Right renal pelvis (tissue), 4 donors: ENCODE results near the gene IL24. TPM values are rescaled to one million over a fixed set of nuclear protein-coding genes. Genes with fewer than 3 reads are reported as not detected.
A peak's percentile ranks its signal among the peaks of the same experiment; 100 is the strongest.
"Not testable (repeated sequence)": the region's sequence is repeated elsewhere in the genome, so short reads cannot be mapped to it uniquely, and the experiment has no call there.

Source experiments
- DNase-seq, 4 donors: peaks; one replicate each; pipeline ENCODE4 v3.0.0-alpha.2; 2013; ENCODE audit warnings: low read depth in 4 of 4, low spot score in 3 of 4, missing footprints in 1 of 4
- polyA plus RNA-seq, 4 donors: library from polyadenylated mRNA; unstranded; fragments of 120-200 nt; gene quantifications; one replicate each; pipeline ENCODE4 v1.2.1, GENCODE V29; 2013; ENCODE audit not compliant: insufficient read length in 4 of 4

Gene IL24, protein sequence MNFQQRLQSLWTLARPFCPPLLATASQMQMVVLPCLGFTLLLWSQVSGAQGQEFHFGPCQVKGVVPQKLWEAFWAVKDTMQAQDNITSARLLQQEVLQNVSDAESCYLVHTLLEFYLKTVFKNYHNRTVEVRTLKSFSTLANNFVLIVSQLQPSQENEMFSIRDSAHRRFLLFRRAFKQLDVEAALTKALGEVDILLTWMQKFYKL
- polyA plus RNA-seq = under 1 TPM; 0.25 to 0.42 (median 0.38) TPM

DNA sequence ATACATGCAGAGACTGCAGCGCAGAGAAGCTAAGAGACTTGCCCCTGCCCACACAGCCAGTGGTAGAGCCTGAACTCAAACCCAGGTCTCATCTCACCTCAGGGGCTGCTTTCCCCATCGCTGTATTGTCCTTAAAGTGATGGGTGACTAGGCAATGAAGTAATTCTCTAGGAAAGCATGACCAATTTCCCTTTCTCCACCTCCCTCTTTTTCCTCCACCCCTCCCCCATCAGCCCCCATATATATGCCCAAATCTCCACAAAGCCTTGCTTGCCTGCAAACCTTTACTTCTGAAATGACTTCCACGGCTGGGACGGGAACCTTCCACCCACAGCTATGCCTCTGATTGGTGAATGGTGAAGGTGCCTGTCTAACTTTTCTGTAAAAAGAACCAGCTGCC lies at the start of gene IL24:
Gene IL24 (plus strand): TSS at position 269 of the 400 bp plus-strand sequence. CDS start 390 bp downstream, outside the sequence.
- DNase-seq = no peak

DNA sequence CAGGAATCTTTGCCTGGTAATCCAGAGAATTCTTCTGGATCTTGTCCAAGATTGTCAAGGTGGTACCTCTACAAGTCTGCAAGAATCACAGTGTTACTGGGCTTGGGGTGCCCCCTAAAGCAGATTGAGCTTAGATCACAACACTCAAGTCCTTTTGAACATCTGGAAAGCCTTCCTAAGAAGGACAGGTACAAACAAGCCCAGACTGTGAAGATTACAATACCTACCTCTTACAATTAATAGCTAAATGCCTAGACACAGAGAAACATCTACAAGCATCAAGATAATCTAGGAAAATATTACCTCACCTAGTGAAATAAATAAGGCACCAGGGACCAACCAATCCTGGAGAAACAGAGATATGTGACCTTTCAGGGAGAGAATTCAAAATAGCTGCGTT lies 49.3 kb upstream of the IL24 start:
- DNase-seq = no peak

DNA sequence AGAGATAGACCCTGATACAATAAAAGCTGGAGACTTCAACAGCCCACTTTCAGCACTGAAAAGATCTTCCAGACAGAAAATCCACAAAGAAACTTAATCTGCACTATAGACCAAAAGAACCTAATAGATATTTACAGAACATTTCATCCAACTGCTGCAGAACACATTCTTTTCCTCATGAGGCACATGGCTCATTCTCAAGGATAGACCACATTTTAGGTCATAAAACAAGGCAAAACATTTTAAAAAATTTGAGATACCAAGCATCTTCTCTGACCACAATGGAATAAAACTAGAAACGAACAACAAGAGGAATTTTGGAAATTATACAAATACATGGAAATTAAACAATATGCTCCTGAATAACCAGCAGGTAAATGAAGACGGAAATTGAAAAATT lies 46.8 kb upstream of the IL24 start:
- DNase-seq = no peak

DNA sequence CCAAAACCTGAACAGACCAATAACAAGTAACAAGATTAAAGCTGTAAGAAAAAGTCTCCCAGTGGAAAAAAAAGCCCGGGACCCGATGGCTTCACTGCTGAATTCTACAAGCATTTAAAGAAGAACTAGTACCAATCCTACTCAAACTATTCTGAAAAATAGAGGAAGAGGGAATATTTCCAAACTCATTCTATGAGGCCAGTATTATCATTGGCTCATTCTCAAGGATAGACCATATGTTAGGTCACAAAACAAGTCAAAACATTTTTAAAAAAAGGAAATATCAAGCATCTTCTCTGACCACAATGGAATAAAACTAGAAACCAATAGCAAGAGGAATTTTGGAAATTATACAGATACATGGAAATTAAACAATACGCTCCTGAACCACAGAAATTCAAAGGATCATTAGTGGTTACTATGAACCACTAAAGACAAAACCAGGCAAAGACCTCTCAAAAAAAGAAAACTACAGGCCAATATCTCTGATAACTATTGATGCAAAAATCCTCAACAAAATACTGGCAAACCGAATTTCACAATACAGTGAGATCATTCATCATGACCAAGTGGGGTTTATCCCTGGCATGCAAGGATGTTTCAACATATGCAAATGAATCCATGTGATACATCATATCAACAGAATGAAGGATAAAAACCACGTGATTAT lies 45.8 kb upstream of the IL24 start:
- no peak for DNase-seq

DNA sequence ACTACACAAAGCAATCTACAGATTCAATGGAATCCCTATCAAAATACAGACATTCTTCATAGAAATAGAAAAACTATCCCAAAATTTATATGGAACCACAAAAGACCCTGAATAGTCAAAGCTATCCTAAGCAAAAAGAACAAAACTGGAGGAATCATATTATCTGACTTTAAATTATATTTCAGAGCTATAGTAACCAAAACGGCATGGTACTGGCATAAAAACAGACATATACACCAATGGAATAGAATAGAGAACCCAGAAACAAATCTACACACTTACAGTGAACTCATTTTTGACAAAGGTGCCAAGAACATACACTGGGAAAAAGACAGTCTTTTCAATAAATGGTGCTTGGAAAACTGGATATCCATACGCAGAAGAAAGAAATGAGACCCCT lies 44.6 kb upstream of the IL24 start:
- DNase-seq = not testable (repeated sequence)

DNA sequence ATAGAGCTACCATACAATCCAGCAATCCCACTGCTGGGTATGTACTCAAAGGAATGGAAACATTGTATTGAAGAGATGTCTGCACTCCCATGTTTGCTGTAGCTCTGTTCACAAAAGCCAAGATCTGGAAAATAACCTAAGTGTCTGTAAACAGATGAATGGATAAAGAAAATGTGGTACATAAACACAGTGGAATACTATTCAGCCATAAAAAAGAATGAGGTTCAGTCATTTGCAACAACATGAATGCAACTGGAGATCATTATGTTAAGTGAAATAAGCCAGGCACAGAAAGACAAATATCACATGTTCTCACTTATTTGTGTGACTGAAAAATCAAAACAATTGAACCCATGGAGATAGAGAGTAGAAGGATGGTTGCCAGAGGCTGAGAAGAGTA lies 43.5 kb upstream of the IL24 start:
- not testable (repeated sequence) for DNase-seq

DNA sequence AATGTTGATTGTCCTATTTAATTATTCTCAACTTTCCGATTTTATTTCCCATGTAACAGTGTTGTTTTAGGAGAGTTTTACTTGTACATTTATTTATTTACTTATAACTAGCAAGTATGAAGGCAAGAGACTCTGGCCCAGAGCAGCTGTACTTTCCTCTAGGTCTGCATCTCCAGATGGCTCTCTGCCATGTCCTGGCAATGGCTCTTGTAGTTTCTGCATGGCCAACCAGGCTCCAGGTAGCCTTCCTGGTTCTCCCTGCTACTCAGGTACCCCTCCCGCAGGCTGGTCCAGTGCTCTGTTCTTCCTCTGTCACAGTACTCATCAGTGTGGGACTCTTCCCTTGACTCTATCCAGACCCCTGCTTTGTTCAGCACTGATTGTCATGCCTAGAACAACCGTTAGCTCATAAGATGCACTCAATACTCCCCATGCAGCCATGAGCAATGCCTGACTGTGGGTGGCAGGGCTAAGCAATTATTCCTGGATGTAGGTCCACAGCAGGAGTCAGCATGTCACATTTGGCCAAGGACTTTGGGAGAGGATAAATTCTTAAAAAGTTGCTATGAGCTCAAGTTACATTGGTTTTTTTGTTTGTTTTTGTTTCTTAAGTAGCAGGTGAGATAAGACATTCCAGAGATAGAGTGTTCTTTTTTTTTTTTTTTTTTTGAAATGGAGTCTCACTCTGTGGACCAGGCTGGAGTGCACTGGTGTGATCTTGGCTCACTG lies 42.7 kb upstream of the IL24 start:
- DNase-seq = no peak

DNA sequence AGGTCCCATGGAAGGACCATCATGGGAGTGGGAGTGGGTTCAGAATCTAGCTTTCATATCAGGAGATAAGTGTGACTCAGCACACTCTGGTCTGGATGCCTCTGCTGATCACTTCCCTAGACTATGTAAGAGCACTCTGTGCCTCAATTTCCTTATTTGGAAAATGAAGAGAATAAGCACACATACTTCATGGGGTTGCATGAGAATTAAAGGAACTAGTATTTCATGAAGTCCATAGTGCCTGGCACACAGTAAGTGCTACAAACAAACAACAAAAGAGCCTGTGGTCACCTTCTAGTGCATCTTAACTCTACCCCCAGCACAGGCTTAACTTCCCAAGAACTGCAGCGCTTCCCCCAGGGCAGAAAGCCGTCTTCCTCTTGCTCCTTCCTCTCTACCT lies 41.4 kb upstream of the IL24 start:
- no peak for DNase-seq

DNA sequence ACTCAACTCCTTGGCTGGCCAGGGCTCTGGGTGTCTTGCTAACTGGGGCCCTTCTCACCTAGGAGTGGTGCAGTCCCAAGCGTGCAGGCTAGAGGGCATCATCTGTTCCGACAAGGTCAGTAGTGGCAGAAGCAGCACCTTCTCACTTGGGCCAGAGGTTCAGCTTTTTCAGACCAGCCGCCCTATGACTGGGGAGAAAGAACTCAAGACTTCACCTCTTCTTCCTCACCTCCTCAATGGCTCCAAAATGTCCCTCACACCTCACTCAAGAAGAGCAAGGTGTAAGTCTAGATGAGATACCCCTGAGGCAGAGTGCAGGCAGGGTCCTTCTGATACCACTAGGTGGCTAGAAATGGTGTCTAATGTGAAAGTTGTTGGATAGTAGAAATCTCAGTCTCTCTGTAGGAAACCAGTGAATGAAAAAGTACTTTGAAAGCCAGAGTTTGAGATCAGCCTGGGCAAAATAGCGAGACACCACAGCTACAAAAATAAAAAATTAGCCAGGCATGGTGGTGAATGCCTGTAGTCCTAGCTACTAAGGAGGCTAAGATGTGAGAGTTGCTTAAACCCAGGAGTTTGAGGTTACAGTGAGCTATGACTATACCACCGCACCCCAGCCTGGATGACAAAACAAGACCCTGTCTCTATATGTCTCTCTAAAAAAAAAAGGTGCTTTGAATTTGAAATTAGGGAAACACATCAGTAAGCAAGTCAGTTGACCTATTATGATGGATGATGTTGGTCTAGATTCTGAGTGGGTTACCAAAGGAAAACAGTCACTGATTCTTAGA lies 40.4 kb upstream of the IL24 start:
- DNase-seq = no peak

DNA sequence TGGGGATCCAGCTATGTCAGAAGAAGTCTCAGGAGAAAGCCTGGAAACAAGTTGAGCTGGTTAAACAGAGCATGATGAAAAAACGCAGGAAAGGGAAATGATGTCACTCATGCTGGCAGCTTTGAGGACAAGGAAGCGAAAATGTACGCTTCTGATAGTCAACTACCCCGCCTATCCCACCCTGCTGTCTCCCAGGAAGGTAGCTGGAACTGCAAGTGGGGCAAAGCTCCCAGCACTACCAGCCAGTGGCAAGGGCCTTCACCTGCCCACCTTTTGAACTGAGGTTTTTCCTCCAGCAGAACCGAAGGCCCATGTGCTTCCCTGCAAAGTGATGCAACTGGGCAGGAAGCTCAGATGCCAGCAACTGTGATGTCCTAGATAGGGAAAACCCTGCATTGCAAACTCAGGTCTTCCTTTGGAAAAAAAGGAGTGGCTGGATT lies 38.1 kb upstream of the IL24 start:
- no peak for DNase-seq

DNA sequence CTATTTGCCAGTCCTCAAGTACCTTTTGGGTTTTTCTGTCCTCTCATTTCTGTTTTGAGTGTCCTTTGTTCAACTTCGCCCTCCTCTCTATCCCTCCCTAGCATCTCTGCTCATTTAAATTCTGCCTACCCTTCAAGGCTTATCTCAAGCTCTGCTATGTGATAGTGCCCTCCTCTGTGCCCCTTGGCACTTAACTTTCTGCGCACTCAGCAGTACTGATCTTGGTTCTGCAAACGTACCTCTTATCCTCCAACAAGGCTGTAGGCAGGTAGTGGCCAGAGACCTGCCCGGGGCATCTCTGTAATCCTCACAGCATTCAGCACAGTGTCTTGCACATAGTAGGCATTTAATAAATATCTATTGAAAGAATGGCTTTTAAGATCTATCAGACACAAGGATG lies 37.1 kb upstream of the IL24 start:
- DNase-seq = no peak

DNA sequence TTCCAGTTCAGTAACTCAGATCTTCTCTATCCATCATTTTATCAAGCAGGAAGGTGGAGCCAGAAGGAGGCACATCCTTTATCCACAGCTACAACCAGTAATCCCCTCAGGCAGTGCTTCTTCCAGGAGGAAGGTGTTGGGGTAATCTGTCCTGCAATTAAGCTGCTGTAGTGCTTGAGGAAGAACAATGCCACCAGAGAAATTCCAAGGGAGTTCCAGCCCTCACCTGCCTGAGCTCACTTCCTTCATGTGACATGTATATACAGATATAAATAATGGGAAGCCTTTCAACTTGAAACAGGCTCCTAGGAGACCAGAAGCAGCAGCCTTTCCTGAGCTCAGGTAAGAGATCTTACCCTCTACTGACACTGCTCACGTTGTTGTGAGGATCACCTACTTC lies 34.0 kb upstream of the IL24 start:
- DNase-seq = no peak

DNA sequence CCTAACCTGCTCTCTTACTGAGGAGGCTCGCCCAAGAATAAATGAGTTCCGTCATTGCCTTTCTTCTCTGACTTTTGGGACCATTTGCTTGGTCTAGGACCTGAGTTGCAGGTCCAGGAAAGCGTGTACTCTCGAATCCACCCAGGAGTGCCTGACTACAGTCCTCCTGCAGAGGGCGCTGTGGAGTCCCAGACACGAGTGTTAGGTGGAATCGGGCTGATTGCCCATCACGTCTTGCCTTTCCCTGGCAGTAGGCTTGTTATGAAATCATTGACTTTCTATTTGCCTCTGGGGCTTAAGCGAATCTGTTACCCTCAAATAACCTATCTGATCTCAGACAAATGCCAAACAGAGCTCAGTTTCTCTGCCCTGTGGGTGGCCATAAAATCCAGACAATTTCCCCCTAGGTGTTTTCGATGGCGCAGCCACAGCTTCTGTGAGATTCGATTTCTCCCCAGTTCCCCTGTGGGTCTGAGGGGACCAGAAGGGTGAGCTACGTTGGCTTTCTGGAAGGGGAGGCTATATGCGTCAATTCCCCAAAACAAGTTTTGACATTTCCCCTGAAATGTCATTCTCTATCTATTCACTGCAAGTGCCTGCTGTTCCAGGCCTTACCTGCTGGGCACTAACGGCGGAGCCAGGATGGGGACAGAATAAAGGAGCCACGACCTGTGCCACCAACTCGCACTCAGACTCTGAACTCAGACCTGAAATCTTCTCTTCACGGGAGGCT lies 32.1 kb upstream of the IL24 start, which contains the start of gene IL20:
Gene IL20 (plus strand): TSS at position 685 of the 733 bp plus-strand sequence. CDS start 230 bp downstream, outside the sequence.
- DNase-seq = peak in 2 of 4 donors; percentile 16 to 25

DNA sequence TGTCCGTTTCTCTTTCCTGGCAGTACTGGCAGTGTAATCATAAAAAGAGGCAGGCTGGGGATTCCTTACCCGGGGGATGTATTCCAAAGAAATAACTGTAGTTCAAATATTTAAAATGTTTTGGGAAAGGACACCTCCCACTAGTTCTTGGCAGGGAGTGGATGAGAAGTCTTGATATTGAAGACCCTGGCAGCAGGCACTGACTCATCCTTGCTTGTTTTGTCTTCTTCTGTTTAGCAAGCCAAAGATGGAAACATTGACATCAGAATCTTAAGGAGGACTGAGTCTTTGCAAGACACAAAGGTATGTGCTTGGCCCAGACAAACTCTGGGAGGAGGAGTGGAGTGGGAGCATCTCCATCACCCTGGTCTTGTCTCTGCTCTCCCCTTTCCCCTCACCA lies 31.2 kb upstream of the IL24 start:
- no peak for DNase-seq

DNA sequence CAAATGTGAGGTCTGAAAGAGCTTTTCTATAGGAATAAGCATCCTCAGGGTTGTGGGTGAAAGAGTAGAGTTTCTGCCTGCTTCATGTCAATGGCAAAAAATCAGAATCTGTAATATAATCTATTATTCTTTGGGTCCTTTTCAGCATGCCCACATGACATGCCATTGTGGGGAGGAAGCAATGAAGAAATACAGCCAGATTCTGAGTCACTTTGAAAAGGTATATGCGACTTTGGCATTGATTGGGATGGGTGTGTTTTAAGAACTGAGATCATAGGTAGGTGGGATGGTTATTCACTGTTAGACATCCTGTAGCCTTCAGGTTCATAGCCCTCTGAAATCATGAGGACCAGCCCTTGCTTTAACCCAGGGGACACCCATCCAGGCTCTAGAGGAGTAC lies 30.0 kb upstream of the IL24 start:
- DNase-seq = no peak

DNA sequence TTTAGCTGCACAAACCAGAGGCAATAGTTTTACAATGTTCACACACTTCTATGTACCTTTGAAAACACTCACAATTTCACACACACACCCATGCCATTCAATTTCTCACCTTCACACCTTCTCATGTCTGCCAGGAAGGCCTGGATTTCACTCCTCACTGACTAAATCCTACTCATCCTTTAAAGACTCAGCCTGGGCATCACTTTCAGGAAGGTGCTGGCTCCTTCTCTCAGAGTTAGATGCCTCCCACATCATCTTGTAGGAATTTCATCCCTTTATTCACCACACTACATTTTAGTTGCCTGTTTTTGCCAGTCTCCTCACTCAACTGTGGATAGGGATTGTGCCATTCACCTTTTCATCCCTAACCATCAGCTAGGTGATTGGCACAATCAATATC lies 29.5 kb upstream of the IL24 start:
- no peak for DNase-seq

DNA sequence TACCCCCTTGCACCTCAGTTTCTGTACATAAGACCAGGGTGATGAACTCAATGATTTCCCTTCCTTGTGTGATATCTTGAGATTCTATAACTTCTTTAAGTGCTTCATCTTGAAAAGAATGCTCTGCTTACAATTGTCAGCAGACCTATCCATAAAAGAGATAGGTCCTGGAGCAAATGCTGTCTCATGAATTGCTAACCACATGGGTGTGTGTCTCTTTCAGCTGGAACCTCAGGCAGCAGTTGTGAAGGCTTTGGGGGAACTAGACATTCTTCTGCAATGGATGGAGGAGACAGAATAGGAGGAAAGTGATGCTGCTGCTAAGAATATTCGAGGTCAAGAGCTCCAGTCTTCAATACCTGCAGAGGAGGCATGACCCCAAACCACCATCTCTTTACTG lies 29.0 kb upstream of the IL24 start:
- DNase-seq = no peak

DNA sequence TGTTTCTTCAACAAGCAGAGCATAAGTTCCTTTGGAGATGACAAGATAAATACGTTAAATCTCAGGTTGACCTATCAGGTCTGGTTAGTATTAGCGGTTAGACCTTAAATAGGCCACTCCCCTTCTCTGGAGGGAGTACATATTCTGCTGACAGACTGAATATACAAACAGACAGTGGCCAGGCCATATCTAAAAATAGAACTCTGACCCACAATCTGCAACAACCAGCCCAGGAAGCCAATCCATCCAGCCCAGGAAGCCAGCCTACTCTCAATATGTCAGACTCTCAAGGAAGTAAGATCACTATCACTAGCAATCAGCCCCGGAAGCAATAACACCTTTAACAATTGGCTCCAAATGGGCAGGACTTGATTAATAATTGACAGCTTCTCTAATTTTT lies 25.1 kb upstream of the IL24 start:
- DNase-seq = no peak

DNA sequence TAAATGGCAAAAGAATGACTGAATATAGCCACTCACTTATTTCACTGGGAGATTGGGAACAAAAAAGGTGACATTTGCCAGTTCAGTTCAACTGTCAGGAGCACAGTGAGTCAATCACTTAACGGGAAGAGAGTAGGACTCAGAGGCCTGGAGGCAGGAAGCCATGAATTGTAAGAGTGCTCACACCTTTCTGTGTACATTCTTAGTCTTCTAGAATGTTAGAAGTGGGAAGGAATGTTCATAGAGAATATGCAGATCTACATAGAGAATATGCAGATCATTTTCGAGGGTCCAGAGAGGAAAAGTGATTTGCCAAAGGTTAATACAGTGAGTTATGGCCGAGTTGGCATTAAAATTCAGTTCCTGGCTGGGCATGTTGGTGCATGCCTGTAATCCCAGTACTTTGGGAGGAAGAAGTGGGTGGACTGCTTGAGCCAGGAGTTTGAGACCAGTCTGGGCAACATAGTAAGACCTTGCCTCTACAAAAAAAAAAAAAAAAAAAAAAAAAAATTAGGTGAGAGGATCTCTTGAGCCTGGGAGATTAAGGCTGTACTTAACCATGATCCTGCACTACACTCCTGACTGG lies 23.5 kb upstream of the IL24 start:
- no peak for DNase-seq
